Heart left ventricle (tissue), 16 donors: ENCODE data around the gene PARD3. TPM values are rescaled to one million over a fixed set of nuclear protein-coding genes. Genes with fewer than 3 reads are reported as not detected.
"Not testable (repeated sequence)": the region's sequence is repeated elsewhere in the genome, so short reads cannot be mapped to it uniquely, and the experiment has no call there.

Experiments used
- ATAC-seq, 4 donors: fragments of 200-7000 bp; cut with Tn5 transposase; one replicate each; pipeline ENCODE4 v1.9.1; 2020 to 2022; ENCODE audit warnings: moderate library complexity in 4 of 4, mild to moderate bottlenecking in 3 of 4, moderate number of reproducible peaks in 1 of 4
- DNase-seq, 5 donors: peaks; one replicate each; pipeline ENCODE4 v3.0.0-alpha.2; 2020
- H3K27ac ChIP-seq, 12 donors: fragments of 200-600 bp; sonication (generic) in 4 of 12; one replicate each; pipeline versions ENCODE4 v1.5.0 to v1.8.0; 2016 to 2022; ENCODE audit warnings: mild to moderate bottlenecking in 2 of 12
- H3K27me3 ChIP-seq, 9 donors: fragments of 200-600 bp; sonication (generic) in 2 of 9; one replicate each; pipeline versions ENCODE4 v1.5.1 to v1.8.0; 2016 to 2022; ENCODE audit warnings: mild to moderate bottlenecking in 3 of 9
- H3K36me3 ChIP-seq, 9 donors: fragments of 200-600 bp; sonication (generic) in 2 of 9; one replicate each; pipeline versions ENCODE4 v1.5.0 to v1.8.0; 2018 to 2022; ENCODE audit warnings: mild to moderate bottlenecking in 2 of 9
- H3K4me1 ChIP-seq, 12 donors: fragments of 200-600 bp; sonication (generic) in 4 of 12; one replicate each; pipeline versions ENCODE4 v1.5.0 to v1.8.0; 2016 to 2022; ENCODE audit warnings: mild to moderate bottlenecking in 3 of 12
- H3K4me3 ChIP-seq, 12 donors: fragments of 200-600 bp; sonication (generic) in 4 of 12; one replicate each; pipeline versions ENCODE4 v1.5.0 to v1.8.0; 2017 to 2022; ENCODE audit warnings: mild to moderate bottlenecking in 9 of 12, moderate library complexity in 4 of 12
- H3K9me3 ChIP-seq, 12 donors: fragments of 200-600 bp; sonication (generic) in 4 of 12; one replicate each; pipeline versions ENCODE4 v1.5.0 to v1.8.0; 2016 to 2022; ENCODE audit warnings: mild to moderate bottlenecking in 1 of 12
- CTCF ChIP-seq, 12 donors: fragments of 200-600 bp; sonication (generic) in 4 of 12; IDR thresholded peaks; one replicate each; pipeline versions ENCODE4 v1.5.0 to v1.8.0; 2018 to 2022; ENCODE audit warnings: antibody characterized with exemption in 12 of 12, mild to moderate bottlenecking in 5 of 12
- POLR2A ChIP-seq, 2 donors: fragments of 450-650 bp; IDR thresholded peaks; one replicate each; pipeline ENCODE4 v1.6.1; 2017; ENCODE audit warnings: antibody characterized with exemption in 2 of 2, mild to moderate bottlenecking in 2 of 2, moderate library complexity in 2 of 2
- WGBS, 4 donors: extraction: QIAGEN DNeasy Blood & Tissue Kit in 2 of 4; methylation state at CpG; one replicate each; pipeline versions ENCODE4 v1.1.5 to v1.1.7; 2013 to 2018; 5-methylcytosine and 5-hydroxymethylcytosine counted together
- intact Hi-C, 10 donors: fragments of 100-400 bp; cut with DNase I; formaldehyde crosslinking; loops; one replicate each; pipeline versions ENCODE4 v1.11.1 to v1.14.2; 2022
- polyA plus RNA-seq, 2 donors: library from polyadenylated mRNA; stranded (reverse); fragments of 200-250 nt; gene quantifications; one replicate each; pipeline ENCODE4 v1.2.3, GENCODE V29; 2013
- total RNA-seq, 9 donors: library from RNA; depleted of rRNA in 2 of 9; stranded (reverse); fragments of >200 nt in 2 of 9; fragmentation: NEBNext Ultra II Directional in 3 of 9; extraction: Animal tissue kit (Norgen Biotek cat#: 25700) in 3 of 9; gene quantifications; one replicate each; pipeline versions ENCODE4 v1.1.0 to v1.2.4, GENCODE V29; 2016 to 2023
- donor health status: ischemic (EF 13 %, LVEDD 7.1; RV severe dilation, severe dysfunction).
- donor health status: healthy with polysubstance abuse.
- donor health status: DM: no; HTN: yes; CAD: no.
- donor health status: DM: no; HTN: no; CAD: no.
- donor health status: ischemic (EF 25% LVEDD 6.9; RV normal size, moderate dysfunction).
- donor health status: ischemic (EF 25% LVEDD 5.7; RV mildly dilated, moderate dysfunction).
- donor health status: healthy.
- donor health status: DM: yes; HTN: yes; CAD: no.
- donor health status: ischemic (EF 35%, LVEDD 5.7; RV mildly dilated, moderate dysfunction).
- donor health status: nonischemic (EF 11% LVEDD 7.7; RV severe dilation, severe dysfunction).
- donor health status: DM: yes; HTN: yes; CAD: no.
- donor health status: PGD.
- donor health status: ischemic (EF 29% LVEDD 5.4; RV normal size, mild dysfunction).
- donor health status: nonischemic (EF 23%, LVEDD 6.1; RV moderate dilation, normal function).

PARD3 gene
- total and polyA plus RNA-seq, 11 donors: 24.8 to 69.7 (median 33.1) TPM

- no peaks in the 10 kb centered on the region for H3K36me3 ChIP-seq
- no peaks in the 10 kb centered on the region for H3K27me3 ChIP-seq
- no peak overlapping the region for H3K4me3 ChIP-seq
- peaks cover 2 to 78% (median 35%) of the 10 kb centered on the region in 12 donors for H3K4me1 ChIP-seq
- H3K9me3 ChIP-seq: no peaks in the 10 kb centered on the region
- no peak for DNase-seq
- 74 to 83% (median 80%) methylated on average over 8 of the region's 8 CpGs for WGBS, 4 donors
- ATAC-seq: peak in 1 of 4 donors; percentile 40
- no peak for TF ChIP-seq POLR2A (IDR thresholded peaks at IDR 0.05)
- TF ChIP-seq CTCF (IDR thresholded peaks at IDR 0.05): no peak
- peak overlapping the region in 7 of 12 donors; percentile 3 to 74 (median 22) for H3K27ac ChIP-seq
- intact Hi-C loops: no loop called here
These were observed 112.8 kb downstream of the PARD3 start for GRCh38 chr10:34702093-34702937.

GRCh38 chr10:34701194-34701593 is 113.9 kb downstream of the PARD3 start:
- DNase-seq: no peak
- Histone ChIP-seq H3K27ac (no peak overlapping the region), H3K9me3 (no peaks in the 10 kb centered on the region), H3K36me3 (no peaks in the 10 kb centered on the region), H3K27me3 (no peaks in the 10 kb centered on the region), H3K4me1 (peaks cover 2 to 82% (median 34%) of the 10 kb centered on the region in 12 donors), H3K4me3 (no peak overlapping the region)
- 80 to 90% (median 84%) methylated on average over 6 of the region's 6 CpGs for WGBS, 4 donors
- ATAC-seq: no peak
- intact Hi-C loops: no loop called here
- no peak for TF ChIP-seq CTCF (IDR thresholded peaks at IDR 0.05)
- no peak for TF ChIP-seq POLR2A (IDR thresholded peaks at IDR 0.05)

- ATAC-seq, H3K27ac ChIP-seq, H3K4me3 ChIP-seq, H3K36me3 ChIP-seq, intact Hi-C loops, H3K27me3 ChIP-seq, H3K9me3 ChIP-seq, DNase-seq: not testable (repeated sequence)
- H3K4me1 ChIP-seq: peaks cover 2 to 79% (median 32%) of the 10 kb centered on the region in 12 donors
- WGBS, 4 donors: 85 to 91% (median 89%) methylated on average over 5 of the region's 5 CpGs
These were observed 114.3 kb downstream of the PARD3 start for GRCh38 chr10:34700752-34701151.

GRCh38 chr10:34699904-34700517 is 115.1 kb downstream of the PARD3 start:
- Histone ChIP-seq H3K9me3 (no peaks in the 10 kb centered on the region), H3K4me1 (peaks cover 2 to 74% (median 29%) of the 10 kb centered on the region in 12 donors), H3K27ac (no peak overlapping the region), H3K4me3 (no peak overlapping the region), H3K27me3 (no peaks in the 10 kb centered on the region), H3K36me3 (peaks cover 0 to 5% (median 0%) of the 10 kb centered on the region in 9 donors)
- DNase-seq: no peak
- 91 to 94% (median 94%) methylated on average over 4 of the region's 4 CpGs for WGBS, 4 donors
- no peak for TF ChIP-seq CTCF (IDR thresholded peaks at IDR 0.05)
- no peak for TF ChIP-seq POLR2A (IDR thresholded peaks at IDR 0.05)
- ATAC-seq: no peak
- intact Hi-C loops: no loop called here
